GM21526 (cell line): ENCODE results near the gene PTPRD.
"Not testable (repeated sequence)": the region's sequence is repeated elsewhere in the genome, so short reads cannot be mapped to it uniquely, and the experiment has no call there.

Experiments
- ATAC-seq: cut with Tn5 transposase; IDR thresholded peaks from one replicate; pipeline ENCODE4 v1.9.1; 2021; ENCODE audit warnings: moderate library complexity; ENCODE audit not compliant: unreplicated experiment, low FRiP score

Gene PTPRD

GRCh38 chr9:10488937-10489336 lies 123.9 kb downstream of the PTPRD start:
- no peak for ATAC-seq

- ATAC-seq = no peak
These were observed 133.6 kb downstream of the PTPRD start for GRCh38 chr9:10479172-10479571.

GRCh38 chr9:10449201-10449617 lies 163.6 kb downstream of the PTPRD start:
- ATAC-seq = not testable (repeated sequence)

GRCh38 chr9:10447036-10447435 lies 165.8 kb downstream of the PTPRD start:
- no peak for ATAC-seq

- ATAC-seq = no peak
These were observed 169.0 kb downstream of the PTPRD start for GRCh38 chr9:10443868-10444204.

- no peak for ATAC-seq
These were observed 169.5 kb downstream of the PTPRD start for GRCh38 chr9:10443181-10443867.

- no peak for ATAC-seq
These were observed 173.8 kb downstream of the PTPRD start for GRCh38 chr9:10438955-10439354.

- no peak for ATAC-seq
These were observed 176.0 kb downstream of the PTPRD start for GRCh38 chr9:10436756-10437155.

- no peak for ATAC-seq
These were observed 178.4 kb downstream of the PTPRD start for GRCh38 chr9:10434412-10434811.

GRCh38 chr9:10411272-10411671 lies 201.5 kb downstream of the PTPRD start:
- no peak for ATAC-seq

GRCh38 chr9:10403283-10403682 lies 209.5 kb downstream of the PTPRD start:
- no peak for ATAC-seq

GRCh38 chr9:10396615-10397014 lies 216.2 kb downstream of the PTPRD start:
- no peak for ATAC-seq

- ATAC-seq = no peak
These were observed 225.5 kb downstream of the PTPRD start for GRCh38 chr9:10387282-10387681.

- ATAC-seq = no peak
These were observed 241.0 kb downstream of the PTPRD start for GRCh38 chr9:10371824-10372223.

GRCh38 chr9:10366171-10366779 lies 246.5 kb downstream of the PTPRD start:
- peak; percentile 81 for ATAC-seq

GRCh38 chr9:10354591-10354990 lies 258.2 kb downstream of the PTPRD start:
- ATAC-seq = no peak

GRCh38 chr9:10345621-10346020 lies 267.2 kb downstream of the PTPRD start:
- not testable (repeated sequence) for ATAC-seq

- ATAC-seq = no peak
These were observed 271.7 kb downstream of the PTPRD start for GRCh38 chr9:10341057-10341456.

- no peak for ATAC-seq
These were observed 273.6 kb downstream of the PTPRD start for GRCh38 chr9:10339152-10339551.

- ATAC-seq = no peak
These were observed 281.6 kb downstream of the PTPRD start for GRCh38 chr9:10331157-10331556.

GRCh38 chr9:10282084-10282483 lies 330.7 kb downstream of the PTPRD start:
- ATAC-seq = no peak

GRCh38 chr9:10274988-10275387 lies 337.8 kb downstream of the PTPRD start:
- ATAC-seq = no peak
